ENCODE measurements around the gene DIPK2A.

DIPK2A gene, protein sequence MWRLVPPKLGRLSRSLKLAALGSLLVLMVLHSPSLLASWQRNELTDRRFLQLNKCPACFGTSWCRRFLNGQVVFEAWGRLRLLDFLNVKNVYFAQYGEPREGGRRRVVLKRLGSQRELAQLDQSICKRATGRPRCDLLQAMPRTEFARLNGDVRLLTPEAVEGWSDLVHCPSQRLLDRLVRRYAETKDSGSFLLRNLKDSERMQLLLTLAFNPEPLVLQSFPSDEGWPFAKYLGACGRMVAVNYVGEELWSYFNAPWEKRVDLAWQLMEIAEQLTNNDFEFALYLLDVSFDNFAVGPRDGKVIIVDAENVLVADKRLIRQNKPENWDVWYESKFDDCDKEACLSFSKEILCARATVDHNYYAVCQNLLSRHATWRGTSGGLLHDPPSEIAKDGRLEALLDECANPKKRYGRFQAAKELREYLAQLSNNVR

DNA sequence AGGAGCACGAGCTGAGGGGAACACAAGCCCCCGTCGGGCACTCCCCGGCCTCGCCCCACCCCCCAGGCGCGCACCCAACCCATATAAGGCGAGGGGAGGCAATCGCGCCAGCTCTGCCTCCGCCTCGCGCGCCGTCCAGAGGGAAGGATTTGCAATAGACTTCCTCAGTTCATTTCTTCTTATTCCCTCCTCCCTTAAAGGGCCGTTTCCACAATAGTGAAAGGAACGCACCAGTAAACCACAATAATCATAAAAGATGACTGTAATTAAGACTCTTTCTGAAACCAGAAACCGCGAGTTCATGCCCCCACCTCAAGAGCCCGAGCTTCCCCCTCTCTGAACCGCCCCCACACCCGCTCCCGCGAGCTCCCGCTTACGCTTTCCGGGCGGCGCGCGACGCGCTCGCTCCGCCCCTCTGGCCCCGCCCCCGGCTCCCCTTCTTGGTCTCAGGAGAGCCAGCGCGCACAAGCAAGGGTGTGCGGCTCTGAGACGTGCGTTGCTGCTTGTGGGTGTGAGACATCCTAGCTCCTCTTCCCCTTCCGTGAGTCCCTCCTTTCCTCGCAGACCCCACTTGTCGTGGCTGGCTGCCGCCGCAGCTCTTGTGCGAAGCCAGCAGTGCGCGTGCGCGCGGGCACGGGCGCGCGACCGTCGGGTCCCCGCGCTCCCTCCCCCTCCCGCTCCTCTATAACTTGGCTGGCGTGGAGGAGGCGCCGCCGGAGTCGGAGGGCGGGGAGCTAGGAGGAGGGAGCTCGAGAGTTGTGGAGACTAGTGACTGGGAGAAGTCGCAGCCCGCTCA lies at the start of gene DIPK2A:
DIPK2A (plus strand) TSS at position 465 of the 796 bp plus-strand sequence. CDS start 510 bp downstream, outside the sequence.
- peak; percentile 88 to 90 for DNase-seq (ENCODE audit: low read depth in 2 of 2)

DNA sequence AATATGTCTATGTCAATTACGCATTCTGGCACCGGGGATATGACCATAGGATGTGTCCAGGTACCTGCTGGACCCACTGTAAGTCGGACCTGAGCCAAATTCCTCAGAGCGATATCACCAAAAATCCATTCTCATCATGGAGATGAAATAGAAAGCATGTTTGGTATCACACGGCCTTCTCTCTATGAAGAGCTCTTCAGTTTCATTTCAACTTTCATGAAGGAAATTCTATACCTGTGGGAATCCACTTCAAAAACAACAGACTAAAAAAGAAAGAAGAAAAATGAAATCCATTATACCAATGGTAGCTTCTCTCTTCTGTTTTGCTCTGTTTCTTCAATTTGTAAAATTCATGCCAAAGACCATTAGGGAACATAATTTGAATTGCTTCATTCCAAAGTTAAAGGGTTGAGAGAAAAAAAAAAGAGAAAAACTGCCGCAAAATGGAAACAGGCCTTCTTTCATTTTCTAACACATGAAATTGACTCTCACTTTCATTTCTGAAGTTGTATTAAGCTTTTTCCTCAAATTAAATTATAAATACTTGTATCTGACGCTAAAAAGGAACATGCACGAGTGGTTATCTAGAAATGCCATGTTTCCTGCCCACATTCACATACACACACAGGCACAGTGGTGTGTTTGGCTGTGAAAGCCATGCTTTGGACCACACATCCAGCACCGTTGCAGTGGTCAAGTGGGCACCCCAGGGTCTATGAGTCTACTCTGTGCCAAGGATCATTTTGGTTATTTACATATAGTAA lies 46.9 kb upstream of the DIPK2A start:
- no peak for DNase-seq (ENCODE audit: low read depth in 2 of 2)

- DNase-seq (ENCODE audit: low read depth in 2 of 2) = no peak
Observed at GRCh38 chr3:143928056-143928455, 43.6 kb upstream of the DIPK2A start.

GRCh38 chr3:143928541-143929255 lies 42.9 kb upstream of the DIPK2A start:
- DNase-seq (ENCODE audit: low read depth in 2 of 2) = no peak

- DNase-seq (ENCODE audit: low read depth in 2 of 2) = no peak
Observed at GRCh38 chr3:143934791-143935190, 36.8 kb upstream of the DIPK2A start.

DNA sequence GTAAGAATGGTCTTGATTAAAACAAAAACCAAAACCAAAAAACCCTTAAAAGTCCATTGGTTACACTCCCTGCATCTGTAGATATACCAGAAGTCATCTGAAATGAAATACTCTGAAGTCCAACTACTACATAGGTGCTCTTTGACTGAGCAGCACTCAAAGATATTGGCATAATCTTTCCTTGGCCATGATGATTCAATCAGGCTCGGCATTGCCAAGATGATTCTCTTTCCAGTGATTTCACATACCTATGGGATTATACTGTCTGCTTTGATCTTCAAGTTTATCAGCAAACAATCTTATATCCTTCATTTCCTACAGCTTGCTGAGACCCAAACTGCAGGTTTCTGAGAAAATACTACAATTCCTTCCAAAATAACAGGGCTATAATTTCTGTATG lies 35.9 kb upstream of the DIPK2A start:
- DNase-seq (ENCODE audit: low read depth in 2 of 2) = no peak

DNA sequence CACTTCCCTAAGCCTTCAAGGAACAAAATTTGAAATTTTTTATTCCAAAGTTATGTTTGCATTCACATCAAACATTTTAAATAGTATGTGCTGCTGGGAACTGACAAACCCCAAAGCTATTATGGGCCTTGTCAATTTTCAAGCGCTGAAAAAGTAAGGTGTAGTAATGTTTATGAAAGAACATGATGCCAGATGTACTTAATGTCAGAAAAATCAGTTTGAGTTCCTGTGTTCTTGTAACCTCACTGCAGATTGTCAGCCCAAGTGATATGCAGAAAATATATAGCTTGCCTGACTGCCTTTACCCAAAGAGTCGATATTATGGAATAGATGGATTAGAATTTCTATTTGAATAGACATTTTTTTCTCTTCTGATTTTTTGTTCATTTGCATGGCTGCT lies 20.8 kb upstream of the DIPK2A start:
- DNase-seq (ENCODE audit: low read depth in 2 of 2) = no peak

GRCh38 chr3:143951351-143951971 lies 20.2 kb upstream of the DIPK2A start:
- DNase-seq (ENCODE audit: low read depth in 2 of 2) = no peak

GRCh38 chr3:143952569-143953072 lies 19.0 kb upstream of the DIPK2A start:
- no peak for DNase-seq (ENCODE audit: low read depth in 2 of 2)

DNA sequence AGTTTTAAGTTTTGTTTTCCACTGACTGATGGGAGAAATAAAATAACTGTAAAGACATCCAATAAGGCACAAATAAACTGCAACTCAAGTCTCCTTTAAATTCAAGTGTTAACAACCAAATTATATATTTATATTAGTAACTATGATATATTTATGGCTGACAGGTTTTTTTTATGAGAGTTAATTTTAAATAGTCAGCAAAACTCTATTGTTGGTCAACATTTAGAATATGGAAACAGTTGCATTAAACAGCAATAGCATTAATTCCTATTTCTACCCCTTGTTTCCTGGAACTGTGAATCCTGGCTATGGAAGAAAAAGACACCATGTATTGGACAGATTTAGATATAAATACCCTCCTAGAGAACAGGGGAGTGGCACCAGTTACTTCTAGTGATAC lies 16.5 kb upstream of the DIPK2A start:
- DNase-seq (ENCODE audit: low read depth in 2 of 2) = no peak

DNA sequence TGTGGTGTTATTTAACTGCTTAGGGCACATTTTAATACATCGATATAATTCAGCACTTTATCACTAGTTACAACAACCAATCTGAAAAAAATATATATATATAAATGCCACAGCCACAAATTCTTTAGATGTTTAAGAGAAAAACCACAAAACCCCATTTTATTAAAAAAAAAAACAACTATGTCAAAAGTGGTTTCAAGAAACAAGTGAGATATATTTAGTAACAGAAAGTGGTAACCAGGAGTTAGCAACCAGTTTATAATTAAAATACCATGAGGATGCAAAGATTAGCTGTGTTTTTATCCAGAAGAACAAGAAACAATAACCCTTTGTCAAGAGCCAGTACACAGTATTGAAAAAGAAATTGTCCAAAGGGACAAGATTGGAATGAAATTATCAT lies 14.8 kb upstream of the DIPK2A start:
- DNase-seq (ENCODE audit: low read depth in 2 of 2) = no peak

DNA sequence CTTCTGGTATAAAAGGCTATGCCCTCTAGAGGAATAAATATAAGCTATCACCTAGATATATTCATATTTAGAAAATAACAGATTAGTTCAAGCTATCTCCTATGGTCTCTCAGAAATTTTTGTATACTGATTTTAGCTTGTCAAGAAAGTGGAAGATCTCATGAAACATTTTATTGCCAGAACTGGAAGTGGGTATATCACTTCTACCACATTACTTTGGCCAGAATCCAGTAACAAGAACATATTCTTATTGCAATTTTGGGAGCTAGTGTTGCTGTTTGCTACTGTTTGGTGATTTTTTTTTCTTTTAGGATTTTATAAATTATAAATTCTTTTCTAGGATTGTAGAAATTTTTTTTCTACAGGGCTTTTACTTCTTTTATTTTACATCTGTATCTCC lies 14.2 kb upstream of the DIPK2A start:
- no peak for DNase-seq (ENCODE audit: low read depth in 2 of 2)

DNA sequence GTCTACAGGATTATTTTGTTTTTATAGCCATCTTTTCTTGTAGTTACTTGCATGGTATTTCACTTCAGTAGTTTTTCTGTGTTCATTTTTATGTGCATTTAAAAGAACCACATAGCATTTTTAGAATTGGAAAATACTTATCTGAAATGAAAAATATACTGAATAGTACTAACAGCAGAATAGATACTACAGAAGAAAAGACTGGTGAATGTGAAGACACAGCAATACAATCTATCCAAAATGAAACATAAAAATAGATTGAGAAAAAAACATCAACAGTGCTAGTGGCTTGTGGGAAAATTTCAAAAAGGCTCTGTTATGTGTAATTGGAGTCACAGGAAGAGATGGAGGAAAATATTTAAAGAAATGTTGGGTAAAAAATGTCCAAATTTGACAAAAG lies 12.7 kb upstream of the DIPK2A start:
- no peak for DNase-seq (ENCODE audit: low read depth in 2 of 2)

DNA sequence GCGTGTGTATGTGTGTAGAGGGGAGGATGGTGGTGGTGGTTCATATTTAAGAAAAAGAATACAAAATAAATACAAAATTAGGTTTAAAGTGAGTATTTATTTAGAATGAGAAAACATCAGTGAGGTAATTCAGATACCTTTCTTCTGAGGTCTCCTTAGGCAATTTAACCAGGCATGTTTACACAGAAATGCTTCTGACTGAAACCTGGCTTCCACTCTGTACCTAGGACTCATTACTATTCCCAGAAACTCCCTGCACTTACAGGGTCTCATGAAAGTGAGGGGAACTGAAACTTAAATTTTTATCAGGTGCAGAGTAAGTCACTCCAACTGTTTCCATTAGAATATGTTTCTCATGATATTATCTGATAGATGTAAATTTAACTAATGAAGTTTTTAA lies 10.3 kb upstream of the DIPK2A start:
- no peak for DNase-seq (ENCODE audit: low read depth in 2 of 2)

DNA sequence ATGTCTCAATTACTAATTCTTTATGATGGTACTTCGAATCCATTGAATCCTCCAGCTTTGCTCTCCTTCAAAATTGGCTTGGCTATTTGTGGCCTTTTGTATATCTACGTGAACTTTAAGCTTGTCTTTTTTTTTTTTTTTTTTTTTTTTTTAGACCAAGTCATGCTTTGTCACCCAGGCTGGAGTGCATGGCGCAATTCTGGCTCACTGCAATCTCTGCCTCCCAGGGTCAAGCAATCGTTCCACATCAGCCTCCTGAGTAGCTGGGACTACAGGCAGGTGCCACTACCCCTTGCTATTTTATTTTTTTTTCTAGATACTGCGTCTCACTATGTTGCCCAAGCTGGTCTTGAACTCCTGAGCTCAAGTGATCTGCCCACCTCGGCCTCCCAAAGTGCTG lies 7.7 kb upstream of the DIPK2A start:
- no peak for DNase-seq (ENCODE audit: low read depth in 2 of 2)

DNA sequence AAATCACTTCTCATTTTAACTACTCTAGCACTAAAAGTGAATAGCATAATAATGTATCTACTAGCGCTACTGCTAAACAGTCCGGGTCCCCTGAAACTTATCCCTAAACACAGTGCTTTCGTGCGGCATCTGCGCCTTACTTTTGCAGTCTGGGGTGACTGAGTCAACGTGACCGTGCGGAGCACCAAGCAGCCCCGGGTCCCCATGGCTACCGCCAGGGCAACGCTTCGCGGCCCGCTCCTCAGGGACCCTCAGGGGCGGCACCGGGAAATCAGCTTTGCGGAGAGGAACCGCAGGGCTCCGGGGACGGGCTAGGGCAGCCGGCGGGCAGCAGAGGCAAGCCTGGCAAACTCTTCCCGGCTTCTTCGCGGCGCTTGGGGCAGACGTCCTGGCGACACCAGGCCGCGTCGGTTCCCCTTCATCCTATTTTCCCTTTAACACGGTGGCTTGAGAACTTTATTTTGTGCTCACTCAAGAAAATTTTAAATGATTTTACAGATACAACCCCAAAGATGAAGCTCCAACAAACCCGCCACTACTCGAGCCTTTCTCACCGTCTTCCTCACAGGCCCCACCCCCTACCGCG lies 757 bp upstream of the DIPK2A start:
- DNase-seq (ENCODE audit: low read depth in 2 of 2) = peak in 1 of 2 donors; percentile 13

GRCh38 chr3:143972155-143972504 lies 507 bp downstream of the DIPK2A start:
- no peak for DNase-seq (ENCODE audit: low read depth in 2 of 2)

- DNase-seq (ENCODE audit: low read depth in 2 of 2) = peak; percentile 20 to 22
Observed at GRCh38 chr3:143972505-143973258, 1.1 kb downstream of the DIPK2A start.

- DNase-seq (ENCODE audit: low read depth in 2 of 2) = peak; percentile 25 to 35
Observed at GRCh38 chr3:143973259-143974021, 1.8 kb downstream of the DIPK2A start.
